PFSK-1 (cell line): ENCODE data around the gene COL23A1.

Source experiments
- FOXP2 ChIP-seq: optimal IDR thresholded peaks from 2 replicates; pipeline ENCODE3; 2011; ENCODE audit warnings: borderline replicate concordance, control low read depth, inconsistent platforms; ENCODE audit not compliant: insufficient read depth; ENCODE audit errors: extremely low read length, extremely low read depth
- POLR2AphosphoS5 ChIP-seq: IDR thresholded peaks from 2 replicates; pipeline ENCODE4 v1.6.1; 2012; ENCODE audit warnings: low read depth, mild to moderate bottlenecking, control low read depth, low read length, moderate library complexity
- SIN3A ChIP-seq: IDR thresholded peaks from 2 replicates; pipeline ENCODE4 v1.6.1; 2012; ENCODE audit warnings: mild to moderate bottlenecking, low read length, moderate library complexity, borderline replicate concordance; ENCODE audit not compliant: insufficient read depth
- TAF1 ChIP-seq: IDR thresholded peaks from 2 replicates; pipeline ENCODE4 v1.6.1; 2012; ENCODE audit warnings: low read length, control low read depth, borderline replicate concordance; ENCODE audit not compliant: insufficient read depth
- TF ChIP-seq, protein P1 (sequence below), 2 experiments: IDR thresholded peaks; 2 replicates each; pipeline versions ENCODE4 v1.6.1 to v1.8.0; 2011 to 2012; ENCODE audit warnings: low read depth in 2 of 2, low read length in 2 of 2, control low read depth in 1 of 2, inconsistent platforms in 1 of 2, mild to moderate bottlenecking in 1 of 2, moderate library complexity in 1 of 2; ENCODE audit not compliant: insufficient read depth in 1 of 2

Gene COL23A1

GRCh38 chr5:178291969-178292825 lies 298.0 kb downstream of the COL23A1 start:
- TF ChIP-seq TAF1 (no peak), POLR2AphosphoS5 (no peak), FOXP2 (no peak), SIN3A (no peak)
- TF ChIP-seq, protein P1, sequence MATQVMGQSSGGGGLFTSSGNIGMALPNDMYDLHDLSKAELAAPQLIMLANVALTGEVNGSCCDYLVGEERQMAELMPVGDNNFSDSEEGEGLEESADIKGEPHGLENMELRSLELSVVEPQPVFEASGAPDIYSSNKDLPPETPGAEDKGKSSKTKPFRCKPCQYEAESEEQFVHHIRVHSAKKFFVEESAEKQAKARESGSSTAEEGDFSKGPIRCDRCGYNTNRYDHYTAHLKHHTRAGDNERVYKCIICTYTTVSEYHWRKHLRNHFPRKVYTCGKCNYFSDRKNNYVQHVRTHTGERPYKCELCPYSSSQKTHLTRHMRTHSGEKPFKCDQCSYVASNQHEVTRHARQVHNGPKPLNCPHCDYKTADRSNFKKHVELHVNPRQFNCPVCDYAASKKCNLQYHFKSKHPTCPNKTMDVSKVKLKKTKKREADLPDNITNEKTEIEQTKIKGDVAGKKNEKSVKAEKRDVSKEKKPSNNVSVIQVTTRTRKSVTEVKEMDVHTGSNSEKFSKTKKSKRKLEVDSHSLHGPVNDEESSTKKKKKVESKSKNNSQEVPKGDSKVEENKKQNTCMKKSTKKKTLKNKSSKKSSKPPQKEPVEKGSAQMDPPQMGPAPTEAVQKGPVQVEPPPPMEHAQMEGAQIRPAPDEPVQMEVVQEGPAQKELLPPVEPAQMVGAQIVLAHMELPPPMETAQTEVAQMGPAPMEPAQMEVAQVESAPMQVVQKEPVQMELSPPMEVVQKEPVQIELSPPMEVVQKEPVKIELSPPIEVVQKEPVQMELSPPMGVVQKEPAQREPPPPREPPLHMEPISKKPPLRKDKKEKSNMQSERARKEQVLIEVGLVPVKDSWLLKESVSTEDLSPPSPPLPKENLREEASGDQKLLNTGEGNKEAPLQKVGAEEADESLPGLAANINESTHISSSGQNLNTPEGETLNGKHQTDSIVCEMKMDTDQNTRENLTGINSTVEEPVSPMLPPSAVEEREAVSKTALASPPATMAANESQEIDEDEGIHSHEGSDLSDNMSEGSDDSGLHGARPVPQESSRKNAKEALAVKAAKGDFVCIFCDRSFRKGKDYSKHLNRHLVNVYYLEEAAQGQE (IDR thresholded peaks at IDR 0.05; ENCODE audit: insufficient read depth in 1 of 2, low read depth in 2 of 2, low read length in 2 of 2) = no peak

- no peak for TF ChIP-seq POLR2AphosphoS5
- TF ChIP-seq, protein P1 (IDR thresholded peaks at IDR 0.05; ENCODE audit: insufficient read depth in 1 of 2, low read depth in 2 of 2, low read length in 2 of 2) = no peak
- TF ChIP-seq FOXP2 = no peak
- no peak for TF ChIP-seq TAF1
- no peak for TF ChIP-seq SIN3A
Observed at GRCh38 chr5:178291161-178291561, 299.0 kb downstream of the COL23A1 start.

GRCh38 chr5:178290376-178290775 lies 299.8 kb downstream of the COL23A1 start:
- TF ChIP-seq, protein P1 (IDR thresholded peaks at IDR 0.05; ENCODE audit: insufficient read depth in 1 of 2, low read depth in 2 of 2, low read length in 2 of 2) = no peak
- TF ChIP-seq POLR2AphosphoS5 (no peak), SIN3A (no peak), TAF1 (no peak)

GRCh38 chr5:178289438-178289837 lies 300.8 kb downstream of the COL23A1 start:
- TF ChIP-seq SIN3A (no peak), FOXP2 (no peak), POLR2AphosphoS5 (no peak), TAF1 (no peak)
- TF ChIP-seq, protein P1 (IDR thresholded peaks at IDR 0.05; ENCODE audit: insufficient read depth in 1 of 2, low read depth in 2 of 2, low read length in 2 of 2) = no peak
